ENCODE data around the gene SPAG17.

SPAG17 gene

DNA sequence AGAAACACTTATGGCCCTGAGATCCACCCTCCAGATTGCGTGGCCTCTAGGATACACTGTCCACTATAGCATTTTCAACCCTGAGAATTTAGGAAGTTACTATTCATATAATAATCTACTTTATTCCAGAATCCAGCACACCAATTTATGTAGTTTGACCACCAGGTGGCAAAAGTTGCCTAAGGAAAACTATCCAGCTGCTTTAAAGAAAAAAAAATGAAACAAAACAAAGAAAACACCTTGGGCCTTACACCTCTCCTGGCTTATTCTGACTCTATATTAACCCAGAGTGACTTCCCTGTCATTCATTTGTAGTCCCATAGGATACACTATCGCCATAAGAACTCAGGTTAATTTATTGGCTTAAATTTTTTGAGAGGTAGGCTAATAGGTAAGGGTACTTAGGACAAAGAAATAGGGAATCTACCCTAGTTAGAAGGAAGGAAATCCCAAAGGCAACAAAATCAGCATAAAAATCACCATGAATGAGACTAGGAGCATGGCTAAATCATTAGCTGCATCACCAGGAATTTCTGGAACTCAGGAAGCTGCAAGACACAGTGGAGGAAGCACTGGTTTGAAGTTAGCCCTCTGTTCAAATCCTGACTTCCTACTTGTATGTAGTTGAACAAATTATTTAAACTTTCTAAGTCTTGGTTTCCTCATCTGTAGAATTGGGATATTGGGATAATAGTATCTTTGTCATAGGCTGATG, 107.5 kb downstream of the SPAG17 start:
- no peak for DNase-seq

- no peak for DNase-seq
Observed at GRCh38 chr1:118075116-118075515, 109.9 kb downstream of the SPAG17 start.

GRCh38 chr1:118073648-118074435, 111.2 kb downstream of the SPAG17 start:
- no peak for DNase-seq

DNA sequence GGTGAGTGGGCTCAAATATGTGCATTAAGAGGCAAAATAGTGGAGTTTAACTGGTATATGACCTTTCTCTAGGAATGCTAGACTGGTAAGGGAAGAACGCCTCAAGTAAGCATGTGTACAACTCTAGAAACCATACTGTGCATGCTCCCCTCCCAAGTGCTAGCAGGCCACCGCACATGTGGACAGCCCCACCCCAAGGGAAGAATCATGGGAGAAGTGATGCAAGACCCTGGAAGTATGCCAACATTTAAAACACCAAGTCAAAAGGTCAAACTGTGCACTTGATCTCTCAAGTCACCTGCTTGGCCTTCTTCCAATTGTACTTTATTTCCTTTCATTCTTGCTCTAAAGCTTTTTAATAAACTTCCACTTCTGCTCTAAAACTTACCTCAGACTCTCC, 135.0 kb downstream of the SPAG17 start:
- DNase-seq: no peak

GRCh38 chr1:118047650-118048224, 137.3 kb downstream of the SPAG17 start:
- DNase-seq: no peak

GRCh38 chr1:118047006-118047649, 137.9 kb downstream of the SPAG17 start:
- DNase-seq: no peak

DNA sequence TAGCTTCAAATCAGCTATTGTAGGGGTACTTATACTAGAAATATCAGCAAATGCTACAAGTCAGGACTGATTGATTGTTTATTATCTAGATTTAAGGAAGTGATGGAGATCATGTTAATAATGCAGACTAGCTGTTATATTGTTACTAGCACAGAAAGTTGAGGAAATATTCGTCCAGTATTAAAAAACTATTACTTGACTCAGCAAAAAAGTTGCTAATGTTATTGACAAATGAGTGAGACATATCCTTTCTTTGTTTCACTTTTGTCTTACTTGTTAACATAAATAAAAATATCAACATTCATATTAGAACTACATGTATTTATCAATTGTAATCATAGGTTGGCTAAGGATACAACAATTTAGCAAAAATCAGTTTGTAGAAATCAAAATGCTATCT, 141.4 kb downstream of the SPAG17 start:
- DNase-seq: no peak

DNA sequence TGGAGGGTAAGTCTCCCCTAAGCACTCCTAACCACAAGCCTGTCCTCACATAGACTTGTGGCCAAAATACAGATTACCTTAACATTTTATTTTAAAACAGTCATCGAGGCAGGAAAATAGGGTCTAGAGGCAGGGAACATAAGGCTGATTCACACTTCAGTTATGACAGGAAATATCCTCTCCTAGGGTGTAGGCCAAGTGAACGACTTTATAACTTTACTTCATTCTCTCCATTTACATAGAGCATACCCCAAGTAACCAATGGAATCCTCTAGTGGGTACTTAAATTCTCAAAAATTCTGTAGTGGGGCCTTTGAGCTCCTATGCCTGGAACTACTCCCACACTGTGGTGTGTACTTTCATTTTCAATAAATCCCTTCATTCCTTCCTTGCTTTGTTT, 142.5 kb downstream of the SPAG17 start:
- no peak for DNase-seq

- DNase-seq: no peak
Observed at GRCh38 chr1:118039170-118039569, 145.9 kb downstream of the SPAG17 start.

- no peak for DNase-seq
Observed at GRCh38 chr1:118032883-118033282, 152.1 kb downstream of the SPAG17 start.

DNA sequence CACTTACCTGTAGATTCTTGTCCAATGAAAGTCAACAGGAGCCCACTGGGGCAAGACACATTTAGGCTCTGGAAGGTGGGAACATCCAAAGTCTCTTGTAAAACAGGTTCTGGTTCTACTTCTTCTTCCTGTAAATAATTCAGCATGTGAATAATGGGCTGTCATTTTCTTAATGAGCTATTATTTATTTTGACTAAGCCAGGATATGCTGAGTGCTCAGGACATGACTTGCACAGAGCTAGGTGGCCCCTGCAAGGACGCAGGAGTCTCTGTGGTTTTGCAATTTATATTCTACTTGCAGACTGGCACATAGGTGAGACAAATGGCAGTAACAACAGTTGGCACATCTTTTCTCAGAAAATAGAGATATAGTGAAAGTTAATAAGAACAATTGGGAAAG, 156.8 kb downstream of the SPAG17 start:
- DNase-seq: no peak

- DNase-seq: no peak
Observed at GRCh38 chr1:118023199-118023598, 161.8 kb downstream of the SPAG17 start.

DNA sequence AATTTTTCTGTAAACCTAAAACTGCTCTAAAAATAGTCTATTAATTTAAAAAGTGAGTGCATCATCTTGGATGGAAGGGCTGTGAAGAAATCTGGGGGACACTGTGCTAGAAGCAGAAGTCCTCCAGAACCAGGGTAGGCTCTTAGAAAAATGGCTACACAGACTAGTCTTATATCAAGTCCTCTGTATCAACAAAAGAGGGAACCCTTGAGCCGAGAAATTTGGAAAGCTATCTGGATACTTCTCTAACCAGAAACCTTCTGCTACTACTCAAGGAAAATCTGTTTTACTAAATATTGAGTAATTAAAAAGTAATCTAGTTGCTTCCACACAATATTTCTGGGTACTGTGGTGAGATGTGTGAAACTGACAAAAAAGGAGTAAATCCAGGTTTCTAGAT, 163.4 kb downstream of the SPAG17 start:
- DNase-seq: no peak

DNA sequence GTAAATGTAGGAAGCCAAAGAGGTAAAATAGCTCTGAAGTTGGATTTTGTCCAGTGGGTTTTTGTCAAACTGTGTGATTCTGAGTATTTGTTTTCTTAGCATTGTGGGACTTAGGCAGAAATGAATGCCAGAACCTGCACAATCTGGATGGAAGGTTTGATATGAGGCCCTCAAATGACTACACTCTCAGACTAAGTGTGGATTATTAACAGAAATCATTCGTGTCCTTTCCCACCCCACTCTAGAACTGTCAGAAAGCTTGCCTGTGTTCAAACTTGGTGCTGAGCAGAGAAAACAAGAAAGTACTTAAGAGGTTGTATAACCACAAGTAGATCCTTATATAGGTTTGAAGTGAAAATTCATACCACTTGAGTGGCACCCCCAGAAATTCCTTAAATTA, 167.0 kb downstream of the SPAG17 start:
- no peak for DNase-seq

GRCh38 chr1:118013938-118014337, 171.1 kb downstream of the SPAG17 start:
- no peak for DNase-seq

- DNase-seq: no peak
Observed at GRCh38 chr1:118013336-118013735, 171.7 kb downstream of the SPAG17 start.

DNA sequence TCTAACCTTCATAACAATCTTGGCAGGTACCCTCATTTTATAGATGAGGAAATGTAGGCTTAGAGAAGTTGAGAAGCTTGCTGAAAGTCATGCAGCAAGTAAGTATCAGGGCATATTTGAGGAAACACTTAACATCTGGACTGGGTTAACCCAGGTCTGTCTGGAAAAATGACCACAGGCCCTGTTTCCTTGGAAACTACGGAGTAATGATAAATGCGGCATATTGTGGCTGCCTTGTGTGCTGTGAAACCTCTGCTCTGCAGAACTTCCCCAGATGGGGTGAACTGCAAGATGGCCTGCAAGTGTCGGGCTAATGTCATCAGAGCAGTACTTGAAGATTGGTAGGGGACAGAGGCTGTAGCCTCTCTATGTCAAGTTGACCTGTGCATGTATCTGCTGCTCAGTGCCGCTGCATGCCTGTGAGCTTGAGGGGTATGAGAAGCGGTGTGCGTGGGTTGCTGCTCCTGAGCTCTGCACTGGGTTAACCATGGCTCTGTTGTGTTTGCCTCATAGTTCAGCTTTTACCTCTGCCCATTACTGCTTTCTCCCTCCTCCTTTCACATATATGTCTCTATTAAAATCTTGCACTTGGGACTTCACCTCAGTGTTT, 172.4 kb downstream of the SPAG17 start:
- no peak for DNase-seq

GRCh38 chr1:118008011-118008410, 177.0 kb downstream of the SPAG17 start:
- no peak for DNase-seq

GRCh38 chr1:118007391-118007790, 177.6 kb downstream of the SPAG17 start:
- DNase-seq: no peak

- no peak for DNase-seq
Observed at GRCh38 chr1:118004312-118004711, 180.7 kb downstream of the SPAG17 start.

- DNase-seq: no peak
Observed at GRCh38 chr1:117985973-117986372, 199.1 kb downstream of the SPAG17 start.

DNA sequence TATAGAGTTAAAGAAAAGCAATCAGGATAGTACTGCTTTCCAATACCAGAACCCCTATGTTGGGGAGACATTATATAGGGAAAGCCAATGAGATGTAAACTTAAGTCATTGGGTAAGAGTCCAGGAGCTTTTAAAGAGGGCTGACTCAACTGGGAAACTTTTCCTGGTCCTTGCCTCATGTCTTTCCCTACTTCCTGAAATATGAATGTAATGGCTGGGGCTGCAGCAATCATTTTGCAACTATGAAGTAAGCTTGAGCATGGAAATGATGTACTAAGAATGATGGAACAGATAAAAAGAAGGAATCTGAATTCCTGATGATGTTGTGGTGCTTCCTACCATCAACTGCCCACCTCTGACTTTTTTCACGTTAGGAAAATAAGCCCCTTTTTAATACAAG, 199.8 kb downstream of the SPAG17 start:
- DNase-seq: no peak

All from amygdala (tissue), 56 donors.